ENCODE measurements around the gene SLC25A2.
"Not testable (repeated sequence)": the region's sequence is repeated elsewhere in the genome, so short reads cannot be mapped to it uniquely, and the experiment has no call there.

SLC25A2 gene

DNA sequence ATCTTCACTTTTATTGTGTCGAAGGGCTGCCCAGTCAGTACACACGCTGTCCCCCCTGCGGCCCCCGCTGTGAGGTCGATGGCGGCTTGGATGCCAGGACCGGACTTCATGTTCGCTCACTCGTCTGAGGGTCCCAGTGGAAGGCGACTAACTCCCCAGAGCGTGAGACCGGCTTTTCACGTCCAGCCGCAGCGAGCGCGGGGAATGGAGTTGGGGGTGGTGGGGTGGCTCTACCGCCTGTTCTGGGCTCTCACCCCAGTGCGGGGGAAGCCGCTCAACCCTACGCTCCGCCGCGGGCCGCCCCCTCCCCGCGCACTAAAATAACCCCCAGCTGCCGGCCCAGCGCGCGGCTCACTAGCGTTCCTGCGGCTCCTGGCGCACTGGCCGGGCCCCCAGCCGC is at the start of gene SLC25A2:
Gene SLC25A2 (minus strand): TSS at position 294 of the 400 bp plus-strand sequence. CDS start 184 bp downstream, at position 110.
- no peak for DNase-seq

DNA sequence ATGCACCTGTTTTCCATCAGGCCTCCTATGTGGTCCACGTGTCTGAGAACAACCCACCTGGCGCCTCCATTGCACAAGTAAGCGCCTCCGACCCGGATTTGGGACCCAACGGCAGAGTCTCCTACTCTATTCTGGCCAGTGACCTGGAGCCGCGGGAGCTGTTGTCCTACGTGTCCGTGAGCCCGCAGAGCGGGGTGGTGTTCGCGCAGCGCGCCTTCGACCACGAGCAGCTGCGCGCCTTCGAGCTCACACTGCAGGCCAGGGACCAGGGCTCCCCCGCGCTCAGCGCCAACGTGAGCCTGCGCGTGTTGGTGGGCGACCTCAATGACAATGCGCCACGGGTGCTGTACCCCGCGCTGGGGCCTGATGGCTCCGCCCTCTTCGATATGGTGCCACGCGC is 47.7 kb upstream of the SLC25A2 start:
- DNase-seq: no peak

DNA sequence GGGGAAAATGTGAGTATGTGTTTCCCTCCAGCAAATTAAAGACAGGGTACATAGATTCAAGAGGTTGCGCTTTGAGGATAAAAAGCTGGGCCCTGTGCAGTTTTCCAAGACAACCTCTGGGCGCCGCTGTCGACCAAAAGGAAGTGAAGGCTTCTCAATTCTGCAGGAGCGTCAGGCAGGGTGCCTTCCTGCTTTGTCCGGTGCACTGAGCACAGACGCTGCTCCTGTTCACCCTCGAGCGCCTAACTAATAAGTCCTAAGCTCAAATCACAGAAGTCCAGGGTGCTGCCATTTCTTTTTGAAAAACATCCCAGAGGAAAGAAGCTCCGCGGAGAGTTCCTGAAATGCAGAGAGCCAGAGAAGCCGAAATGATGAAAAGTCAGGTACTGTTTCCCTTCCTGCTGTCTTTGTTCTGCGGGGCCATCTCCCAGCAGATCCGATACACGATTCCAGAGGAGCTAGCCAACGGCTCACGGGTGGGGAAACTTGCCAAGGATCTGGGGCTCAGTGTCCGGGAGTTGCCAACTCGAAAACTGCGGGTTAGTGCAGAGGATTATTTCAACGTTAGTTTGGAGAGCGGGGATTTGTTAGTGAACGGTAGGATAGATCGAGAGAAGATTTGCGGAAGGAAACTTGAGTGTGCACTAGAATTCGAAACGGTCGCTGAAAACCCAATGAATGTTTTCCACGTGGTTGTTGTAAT is 46.2 kb upstream of the SLC25A2 start, which contains the start of gene PCDHGB1:
Gene PCDHGB1 (plus strand): TSS at position 183 of the 703 bp plus-strand sequence. CDS start 162 bp downstream, at position 345.
- peak; percentile 17 for DNase-seq

DNA sequence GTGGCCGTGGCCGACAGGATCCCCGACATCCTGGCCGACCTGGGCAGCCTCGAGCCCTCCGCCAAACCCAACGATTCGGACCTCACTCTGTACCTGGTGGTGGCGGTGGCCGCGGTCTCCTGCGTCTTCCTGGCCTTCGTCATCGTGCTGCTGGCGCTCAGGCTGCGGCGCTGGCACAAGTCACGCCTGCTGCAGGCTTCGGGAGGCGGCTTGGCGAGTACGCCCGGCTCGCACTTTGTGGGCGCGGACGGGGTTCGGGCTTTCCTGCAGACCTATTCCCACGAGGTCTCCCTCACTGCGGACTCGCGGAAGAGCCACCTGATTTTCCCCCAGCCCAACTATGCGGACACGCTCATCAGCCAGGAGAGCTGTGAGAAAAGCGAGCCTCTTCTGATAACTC is 42.2 kb upstream of the SLC25A2 start:
- not testable (repeated sequence) for DNase-seq

DNA sequence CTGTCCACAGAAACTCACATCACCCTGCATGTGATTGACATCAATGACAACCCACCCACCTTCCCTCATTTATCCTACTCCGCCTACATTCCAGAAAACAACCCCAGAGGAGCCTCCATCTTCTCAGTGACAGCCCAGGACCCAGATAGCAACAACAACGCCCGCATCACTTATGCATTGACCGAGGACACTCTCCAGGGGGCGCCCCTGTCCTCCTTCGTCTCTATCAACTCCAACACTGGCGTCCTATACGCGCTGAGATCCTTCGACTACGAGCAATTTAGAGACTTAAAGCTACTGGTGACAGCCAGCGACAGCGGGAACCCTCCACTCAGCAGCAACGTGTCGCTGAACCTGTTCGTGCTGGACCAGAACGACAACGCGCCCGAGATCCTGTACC is 41.5 kb upstream of the SLC25A2 start:
- DNase-seq: no peak

DNA sequence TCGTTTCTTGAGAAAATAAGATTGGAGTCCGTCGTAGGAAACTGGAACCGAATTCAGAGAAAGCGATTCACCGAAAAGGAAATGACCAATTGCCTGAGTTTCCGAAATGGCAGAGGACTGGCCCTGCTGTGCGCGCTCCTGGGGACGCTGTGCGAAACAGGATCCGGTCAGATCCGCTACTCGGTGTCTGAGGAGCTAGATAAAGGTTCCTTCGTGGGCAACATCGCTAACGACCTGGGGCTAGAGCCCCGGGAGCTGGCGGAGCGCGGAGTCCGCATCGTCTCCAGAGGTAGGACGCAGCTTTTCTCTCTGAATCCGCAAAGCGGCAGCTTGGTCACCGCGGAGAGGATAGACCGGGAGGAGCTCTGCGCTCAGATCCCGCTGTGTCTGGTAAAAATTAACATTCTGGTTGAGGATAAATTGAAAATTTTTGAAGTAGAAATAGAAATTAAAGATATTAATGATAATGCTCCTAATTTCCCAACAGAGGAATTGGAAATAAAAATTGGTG is 40.2 kb upstream of the SLC25A2 start:
- no peak for DNase-seq

DNA sequence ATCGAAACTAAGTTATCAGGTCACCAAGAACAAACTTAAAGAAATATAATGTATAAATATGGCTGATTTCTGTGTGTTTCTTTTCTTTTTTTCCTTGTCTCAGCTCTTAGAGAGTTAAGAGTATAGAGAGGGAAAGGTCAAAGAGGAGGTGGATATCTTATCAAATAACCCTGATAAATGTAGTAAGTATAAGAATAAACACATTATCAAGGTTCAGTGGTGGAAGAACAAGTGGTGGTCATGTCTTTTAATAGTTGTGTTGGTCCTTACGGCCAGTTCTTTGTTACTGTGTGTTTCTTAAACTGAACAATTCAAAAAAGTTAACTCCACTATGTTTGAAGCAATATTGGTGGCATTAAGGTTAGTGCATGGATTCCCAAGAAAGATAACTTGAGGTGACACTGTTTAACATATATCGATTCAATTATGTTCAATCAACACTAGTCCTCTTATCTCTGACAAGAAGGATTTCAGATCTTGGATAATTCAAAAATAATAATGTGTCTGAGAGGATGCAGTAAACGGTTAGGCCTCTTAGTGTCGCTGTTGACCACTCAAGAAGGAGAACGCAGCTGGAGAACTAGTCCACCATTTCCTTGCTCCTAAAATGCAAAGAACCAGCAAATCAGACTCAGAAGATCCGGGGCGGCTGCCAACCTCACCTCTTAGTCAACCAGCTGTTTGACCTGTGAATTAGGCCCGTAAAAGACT is 39.5 kb upstream of the SLC25A2 start, which contains the start of gene PCDHGA3:
Gene PCDHGA3 (plus strand): TSS at position 588 of the 711 bp plus-strand sequence. CDS start 205 bp downstream, outside the sequence.
- DNase-seq: no peak

DNA sequence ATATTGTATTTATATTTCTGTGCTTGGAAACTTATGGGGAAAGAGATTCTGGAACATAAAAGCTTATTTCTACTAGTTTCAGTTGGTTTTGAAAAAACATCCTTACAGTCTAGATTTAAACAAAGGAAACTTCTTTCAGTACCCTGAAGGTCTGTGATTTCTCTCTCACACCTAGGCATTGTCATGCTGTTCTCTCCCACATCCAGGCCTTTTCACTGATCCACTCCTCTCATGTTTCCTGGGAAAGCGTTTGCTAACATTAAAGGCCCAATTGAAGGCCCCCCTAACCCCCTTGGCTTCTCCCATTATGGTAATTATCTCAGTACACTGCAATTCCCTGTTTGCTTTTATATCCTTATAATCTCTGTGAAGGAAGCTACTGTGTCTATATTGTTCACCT is 38.9 kb upstream of the SLC25A2 start:
- no peak for DNase-seq

DNA sequence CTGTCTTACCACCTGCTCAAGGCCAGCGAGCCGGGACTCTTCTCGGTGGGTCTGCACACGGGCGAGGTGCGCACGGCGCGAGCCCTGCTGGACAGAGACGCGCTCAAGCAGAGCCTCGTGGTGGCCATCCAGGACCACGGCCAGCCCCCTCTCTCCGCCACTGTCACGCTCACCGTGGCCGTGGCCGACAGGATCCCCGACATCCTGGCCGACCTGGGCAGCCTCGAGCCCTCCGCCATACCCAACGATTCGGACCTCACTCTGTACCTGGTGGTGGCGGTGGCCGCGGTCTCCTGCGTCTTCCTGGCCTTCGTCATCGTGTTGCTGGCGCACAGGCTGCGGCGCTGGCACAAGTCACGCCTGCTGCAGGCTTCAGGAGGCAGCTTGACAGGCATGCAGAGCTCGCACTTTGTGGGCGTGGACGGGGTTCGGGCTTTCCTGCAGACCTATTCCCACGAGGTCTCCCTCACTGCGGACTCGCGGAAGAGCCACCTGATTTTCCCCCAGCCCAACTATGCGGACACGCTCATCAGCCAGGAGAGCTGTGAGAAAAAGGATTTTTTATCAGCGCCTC is 37.0 kb upstream of the SLC25A2 start:
- not testable (repeated sequence) for DNase-seq

DNA sequence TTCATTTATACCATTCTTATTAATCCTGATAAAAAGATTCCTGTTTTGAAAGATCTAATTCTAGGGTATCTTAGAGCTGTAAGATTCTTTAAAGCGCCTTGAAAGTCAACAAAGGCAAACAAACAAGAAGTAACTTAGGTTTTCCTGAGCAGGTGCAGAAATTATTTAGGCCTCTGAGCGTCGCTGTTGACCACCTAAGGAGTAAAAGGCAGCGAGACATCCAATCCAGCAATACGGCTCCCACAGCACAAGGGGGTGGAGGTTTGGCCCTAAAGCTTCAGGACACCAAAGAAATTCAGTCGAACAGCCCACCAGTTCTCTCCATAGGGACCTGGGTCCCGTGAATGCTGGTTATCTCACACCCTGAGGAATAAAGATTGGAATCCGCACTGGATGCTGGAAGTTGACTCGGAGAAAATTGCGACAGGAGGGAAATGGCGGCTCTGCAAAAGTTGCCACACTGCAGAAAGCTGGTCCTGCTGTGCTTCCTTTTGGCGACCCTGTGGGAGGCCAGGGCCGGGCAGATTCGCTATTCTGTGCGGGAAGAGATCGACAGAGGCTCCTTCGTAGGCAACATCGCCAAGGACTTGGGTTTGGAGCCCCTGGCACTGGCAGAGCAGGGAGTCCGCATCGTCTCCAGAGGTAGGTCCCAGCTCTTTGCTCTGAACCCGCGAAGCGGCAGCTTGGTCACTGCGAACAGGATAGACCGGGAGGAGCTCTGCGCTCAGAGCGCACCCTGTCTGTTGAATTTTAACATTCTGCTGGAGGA is 34.9 kb upstream of the SLC25A2 start, which contains the start of gene PCDHGA2:
Gene PCDHGA2 (plus strand): TSS at position 223 of the 769 bp plus-strand sequence.
- DNase-seq: no peak

DNA sequence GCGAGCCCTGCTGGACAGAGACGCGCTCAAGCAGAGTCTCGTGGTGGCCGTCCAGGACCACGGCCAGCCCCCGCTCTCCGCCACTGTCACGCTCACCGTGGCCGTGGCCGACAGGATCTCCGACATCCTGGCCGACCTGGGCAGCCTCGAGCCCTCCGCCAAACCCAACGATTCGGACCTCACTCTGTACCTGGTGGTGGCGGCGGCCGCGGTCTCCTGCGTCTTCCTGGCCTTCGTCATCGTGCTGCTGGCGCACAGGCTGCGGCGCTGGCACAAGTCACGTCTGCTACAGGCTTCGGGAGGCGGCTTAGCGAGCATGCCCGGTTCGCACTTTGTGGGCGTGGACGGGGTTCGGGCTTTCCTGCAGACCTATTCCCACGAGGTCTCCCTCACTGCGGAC is 28.7 kb upstream of the SLC25A2 start:
- not testable (repeated sequence) for DNase-seq

DNA sequence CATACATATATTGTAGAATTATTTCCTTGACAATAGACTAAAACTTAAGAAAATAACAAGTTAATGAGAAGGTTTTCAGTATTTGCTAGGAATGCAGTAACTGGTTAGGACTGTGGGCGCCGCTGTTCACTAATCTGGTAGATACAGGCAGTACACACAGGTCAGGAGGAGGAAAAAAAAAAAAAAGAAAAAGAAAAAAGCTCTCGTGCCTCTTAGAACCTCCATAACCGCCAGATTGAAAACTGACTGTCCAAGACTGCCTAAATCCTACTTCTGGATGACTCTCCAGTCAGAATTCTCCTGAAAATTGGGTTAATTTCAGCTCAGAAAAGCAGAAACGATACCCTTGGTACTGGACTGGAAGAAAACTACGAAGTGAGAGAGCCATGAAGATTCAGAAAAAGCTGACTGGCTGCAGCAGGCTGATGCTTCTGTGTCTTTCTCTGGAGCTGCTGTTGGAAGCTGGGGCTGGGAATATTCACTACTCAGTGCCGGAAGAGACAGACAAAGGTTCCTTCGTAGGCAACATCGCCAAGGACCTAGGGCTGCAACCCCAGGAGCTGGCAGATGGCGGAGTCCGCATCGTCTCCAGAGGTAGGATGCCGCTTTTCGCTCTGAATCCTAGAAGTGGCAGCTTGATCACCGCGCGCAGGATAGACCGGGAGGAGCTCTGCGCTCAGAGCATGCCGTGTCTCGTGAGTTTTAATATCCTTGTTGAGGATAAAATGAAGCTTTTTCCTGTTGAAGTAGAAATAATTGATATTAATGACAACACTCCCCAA is 26.6 kb upstream of the SLC25A2 start, which contains the start of gene PCDHGA1:
Gene PCDHGA1 (plus strand): TSS at position 216 of the 782 bp plus-strand sequence.
- DNase-seq: peak; percentile 22

DNA sequence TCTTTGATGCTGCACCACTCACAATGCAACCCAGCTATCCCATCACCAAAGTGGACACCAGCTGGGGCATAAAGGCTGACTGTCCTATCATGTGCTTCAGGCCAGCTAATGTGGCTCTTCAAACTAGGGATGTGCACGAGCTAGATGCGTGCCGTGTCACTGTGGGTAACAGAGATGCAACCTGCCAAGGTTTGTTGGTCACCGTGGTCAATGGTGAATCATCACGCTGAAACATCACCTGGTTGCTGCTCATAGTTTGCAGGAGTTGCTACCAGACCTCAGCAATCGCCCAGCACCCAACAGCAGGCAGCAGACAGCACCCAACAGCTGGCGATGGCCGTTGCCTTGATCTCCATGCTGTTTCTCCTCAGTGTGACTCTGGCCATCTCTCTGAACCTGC is 24.4 kb upstream of the SLC25A2 start:
- peak; percentile 65 for DNase-seq

DNA sequence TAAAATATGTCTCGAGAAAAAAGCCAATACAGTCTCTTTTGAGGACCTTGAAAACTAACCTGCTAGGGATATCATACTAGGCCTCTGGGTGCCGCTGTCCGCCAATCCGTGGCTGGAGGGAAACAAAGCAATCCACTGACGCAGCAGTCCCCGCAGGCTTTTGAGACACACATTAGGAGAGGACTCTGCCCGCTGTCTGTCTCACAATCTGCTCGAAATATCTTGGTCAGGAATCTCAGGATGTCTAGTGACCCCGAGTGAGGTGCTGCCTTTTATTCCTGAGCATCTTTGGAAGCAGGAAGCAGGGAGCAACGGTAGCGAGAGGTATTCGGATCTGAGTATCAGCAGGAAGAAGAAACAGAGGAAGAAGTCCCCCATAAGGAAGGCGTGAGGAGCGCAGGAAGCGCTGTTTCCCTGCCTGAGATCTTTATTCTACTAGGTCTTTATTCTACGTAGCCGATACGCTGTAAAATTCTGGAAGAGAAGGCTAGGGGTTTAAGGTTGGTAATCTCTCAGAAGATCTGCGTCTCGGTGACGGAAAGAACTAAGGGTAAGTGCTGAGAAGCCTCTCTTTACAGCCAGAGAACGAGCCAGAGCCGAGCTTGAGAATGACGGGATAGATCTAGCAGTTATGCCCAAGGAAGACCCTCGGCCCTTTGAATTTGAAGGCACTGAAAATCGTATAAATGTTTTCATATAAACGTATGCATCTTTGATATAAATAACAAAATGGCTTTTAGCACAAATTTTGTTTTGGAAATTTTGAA is 22.4 kb upstream of the SLC25A2 start:
- no peak for DNase-seq

DNA sequence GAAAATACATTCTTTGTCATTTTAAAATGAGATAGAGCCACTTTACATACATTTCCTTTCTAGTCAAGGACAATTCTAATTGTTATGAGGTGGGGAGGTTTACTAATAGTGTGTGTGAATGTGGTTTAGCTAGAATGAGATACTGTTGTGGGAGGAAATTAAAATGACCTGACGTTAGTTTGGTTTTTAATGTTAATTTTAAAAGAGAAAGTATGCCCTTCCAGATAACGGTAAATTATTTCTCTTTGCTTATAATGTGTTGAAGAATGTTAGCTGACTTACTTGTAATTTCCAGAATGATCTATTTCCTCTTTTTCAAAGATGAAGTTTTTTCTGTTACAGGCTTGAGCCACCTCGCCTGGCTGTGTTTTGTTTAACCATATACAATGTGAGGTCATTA is 18.4 kb upstream of the SLC25A2 start:
- no peak for DNase-seq

DNA sequence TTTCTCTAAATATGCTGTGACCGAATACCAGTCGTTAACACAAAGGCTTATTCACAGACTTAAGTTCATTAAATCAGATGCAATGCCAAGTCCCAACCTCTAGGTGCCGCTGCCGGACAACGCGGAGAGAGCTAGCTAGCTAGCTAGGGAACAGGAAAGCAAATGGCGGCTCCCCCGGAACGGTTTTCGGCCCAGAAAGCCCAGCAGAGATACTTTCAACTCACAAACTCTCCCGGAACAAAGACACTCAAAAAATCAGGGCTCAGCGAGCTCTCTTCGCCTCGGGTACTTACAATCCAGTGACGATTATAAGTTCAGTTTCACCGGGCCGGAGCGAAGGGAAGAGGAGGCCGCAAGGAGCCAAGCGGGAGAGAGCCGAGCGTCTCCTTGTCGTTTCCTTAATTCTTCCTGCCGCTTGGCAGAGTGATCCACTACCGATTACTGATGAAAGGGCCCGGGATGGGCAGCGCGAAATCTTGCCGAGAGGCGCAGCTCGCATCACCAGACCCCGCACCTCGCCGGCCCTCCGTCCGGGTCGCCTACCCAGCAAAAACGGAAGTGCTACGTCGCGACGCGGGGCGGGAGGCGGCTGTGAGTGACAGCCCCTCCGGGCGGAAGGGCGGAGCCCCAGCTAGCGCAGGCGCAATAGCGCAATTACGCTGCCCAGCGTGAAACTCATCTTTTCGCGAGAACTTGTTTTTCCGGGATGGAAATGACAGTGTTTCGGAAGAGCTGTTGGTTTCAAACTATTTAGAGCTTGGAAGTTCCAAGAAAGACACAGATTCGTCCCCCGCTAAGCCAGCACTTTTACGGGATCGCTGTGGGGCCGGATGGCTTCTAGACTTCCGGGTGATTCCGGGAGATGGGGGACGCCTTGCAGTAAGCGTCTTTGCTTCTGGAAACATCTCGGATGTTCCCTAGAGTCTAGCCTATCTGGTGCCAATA is 16.6 kb upstream of the SLC25A2 start, which contains the start of gene TAF7:
Gene TAF7 (minus strand): TSS at position 560 of the 945 bp plus-strand sequence. CDS start 740 bp downstream, outside the sequence.
- peak; percentile 88 for DNase-seq

DNA sequence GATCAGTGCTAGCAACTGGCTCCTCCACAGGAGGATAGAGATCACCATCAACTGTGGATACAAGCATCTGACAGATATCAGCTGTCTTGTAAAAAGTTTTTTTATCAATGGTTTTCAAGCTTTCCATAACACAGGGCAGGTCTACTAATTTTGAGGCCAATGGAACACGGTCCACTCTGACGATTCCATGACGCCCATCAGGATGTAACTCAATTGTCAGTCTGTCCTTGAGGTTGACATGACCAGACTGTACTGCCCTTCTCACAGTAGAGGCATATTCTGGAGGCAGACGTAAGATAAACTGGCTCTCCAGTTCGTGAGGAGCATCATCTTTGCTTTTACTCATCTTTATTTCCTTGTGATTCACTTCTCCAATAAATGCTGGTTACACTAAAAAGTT is 15.8 kb upstream of the SLC25A2 start:
- DNase-seq: no peak

DNA sequence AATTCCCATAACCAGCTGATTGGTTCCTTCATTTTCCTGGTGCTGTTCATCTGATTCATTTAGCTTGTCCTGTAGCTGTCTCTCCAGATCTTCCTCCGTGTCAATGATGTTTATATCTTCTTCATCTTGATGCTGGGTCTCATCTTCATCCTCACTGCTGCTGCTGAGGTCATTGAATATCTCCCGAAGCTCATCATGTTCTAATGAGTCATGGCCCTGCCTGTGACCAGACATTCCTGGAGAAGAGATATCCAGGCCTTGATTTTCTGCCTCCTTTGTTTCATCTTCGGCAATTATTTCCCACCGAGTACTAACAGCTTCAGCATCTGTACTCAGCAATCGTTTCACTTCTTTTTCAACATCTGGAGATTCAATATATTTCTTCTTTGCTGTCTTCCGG is 15.4 kb upstream of the SLC25A2 start:
- DNase-seq: no peak

DNA sequence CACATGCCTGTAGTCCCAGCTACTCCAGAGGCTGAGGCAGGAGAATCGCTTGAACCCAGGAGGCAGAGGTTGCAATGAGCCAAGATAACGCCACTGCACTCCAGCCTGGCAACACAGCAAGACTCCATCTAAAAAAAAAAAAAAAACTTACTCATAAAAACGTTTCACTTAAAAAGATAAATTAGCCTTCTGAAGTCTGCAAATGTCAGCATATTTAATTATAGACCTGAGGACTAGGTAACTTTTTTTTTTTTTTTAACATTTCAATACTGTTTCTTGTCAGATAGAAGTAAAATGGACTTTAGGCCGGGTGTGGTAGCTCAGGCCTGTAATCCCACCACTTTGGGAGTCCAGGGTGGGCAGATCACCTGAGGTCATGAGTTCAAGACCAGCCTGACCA is 13.1 kb upstream of the SLC25A2 start:
- not testable (repeated sequence) for DNase-seq

DNA sequence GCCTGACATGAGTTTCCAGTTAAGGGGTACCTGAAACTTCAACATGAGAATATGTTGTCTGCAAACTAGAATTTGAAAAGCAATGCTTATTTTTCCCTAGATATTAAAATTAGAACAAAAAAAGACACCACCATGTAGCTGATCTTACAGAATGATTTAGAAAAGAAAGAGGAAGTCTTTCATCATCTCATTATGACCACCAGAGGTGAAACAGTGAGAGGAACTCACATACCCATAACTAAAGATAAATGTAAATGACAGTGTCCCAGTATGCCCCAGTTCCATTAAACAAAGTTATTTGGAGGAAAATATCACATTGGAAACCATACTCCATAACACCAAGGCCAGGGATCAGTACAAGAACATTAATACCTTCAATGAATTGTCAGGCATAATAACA is 9.9 kb upstream of the SLC25A2 start:
- no peak for DNase-seq

Data from NK-92 treated with Interleukin-12 subunit alpha and Interleukin-12 subunit beta, amount 100 ng/mL, for 24 hours (cell line).